ENCODE measurements around the gene EMC10.

- TF ChIP-seq CTCF (conservative IDR thresholded peaks at IDR 0.05 in 1 of 2, IDR thresholded peaks at IDR 0.05 in 1 of 2; ENCODE audit: extremely low read depth in 1 of 2, insufficient read depth in 1 of 2, low read depth in 1 of 2, low read length in 2 of 2) (no peak), EZH2 (IDR thresholded peaks at IDR 0.05; ENCODE audit: borderline replicate concordance, low read length) (no peak)
Measured at GRCh38 chr19:50490991-50491472, 14.7 kb downstream of the EMC10 start.
